ENCODE results near the gene CERS6. TPM values are rescaled to one million over a fixed set of nuclear protein-coding genes. Genes with fewer than 3 reads are reported as not detected.

CERS6 gene
- total RNA-seq, 1 experiment from 2014 or later: 45.9 TPM

- no peak overlapping the region for H3K27ac Mint-ChIP-seq (ENCODE audit: unreplicated experiment)
- no peak for DNase-seq
- peaks cover 29% of the 10 kb centered on the region for H3K4me1 Mint-ChIP-seq (ENCODE audit: low read depth, unreplicated experiment)
- H3K36me3 Mint-ChIP-seq (ENCODE audit: insufficient read depth, unreplicated experiment): no peaks in the 10 kb centered on the region
- CTCF ChIA-PET: no interaction called here
- H3K4me3 Mint-ChIP-seq (ENCODE audit: low read depth, unreplicated experiment): no peak overlapping the region
- H3K27me3 Mint-ChIP-seq (ENCODE audit: unreplicated experiment): no peaks in the 10 kb centered on the region
- H3K9me3 Mint-ChIP-seq (ENCODE audit: low read depth, unreplicated experiment): no peaks in the 10 kb centered on the region
- no peak for TF ChIP-seq CTCF (IDR thresholded peaks at IDR 0.05; ENCODE audit: unreplicated experiment)
- intact Hi-C loops (cut with micrococcal nuclease; ENCODE audit: unreplicated experiment): no loop called here
- BruUV-seq (replicated peaks): no TSS peak
Measured at GRCh38 chr2:168519534-168520308, 63.6 kb downstream of the CERS6 start.

- BruUV-seq (replicated peaks): no TSS peak
- H3K36me3 Mint-ChIP-seq (ENCODE audit: insufficient read depth, unreplicated experiment): no peaks in the 10 kb centered on the region
- H3K4me3 Mint-ChIP-seq (ENCODE audit: low read depth, unreplicated experiment): no peak overlapping the region
- CTCF ChIA-PET: no interaction called here
- TF ChIP-seq CTCF (IDR thresholded peaks at IDR 0.05; ENCODE audit: unreplicated experiment): no peak
- H3K27ac Mint-ChIP-seq (ENCODE audit: unreplicated experiment): no peak overlapping the region
- no peaks in the 10 kb centered on the region for H3K9me3 Mint-ChIP-seq (ENCODE audit: low read depth, unreplicated experiment)
- no peak for DNase-seq
- H3K27me3 Mint-ChIP-seq (ENCODE audit: unreplicated experiment): no peaks in the 10 kb centered on the region
- H3K4me1 Mint-ChIP-seq (ENCODE audit: low read depth, unreplicated experiment): peaks cover 30% of the 10 kb centered on the region
- intact Hi-C loops (cut with micrococcal nuclease; ENCODE audit: unreplicated experiment): no loop called here
Measured at GRCh38 chr2:168521053-168521741, 65.1 kb downstream of the CERS6 start.

GRCh38 chr2:168522446-168522845, 66.4 kb downstream of the CERS6 start:
- no peaks in the 10 kb centered on the region for H3K9me3 Mint-ChIP-seq (ENCODE audit: low read depth, unreplicated experiment)
- no TSS peak for BruUV-seq (replicated peaks)
- H3K27ac Mint-ChIP-seq (ENCODE audit: unreplicated experiment): no peak overlapping the region
- H3K27me3 Mint-ChIP-seq (ENCODE audit: unreplicated experiment): no peaks in the 10 kb centered on the region
- peaks cover 30% of the 10 kb centered on the region for H3K4me1 Mint-ChIP-seq (ENCODE audit: low read depth, unreplicated experiment)
- TF ChIP-seq CTCF (IDR thresholded peaks at IDR 0.05; ENCODE audit: unreplicated experiment): no peak
- intact Hi-C loops (cut with micrococcal nuclease; ENCODE audit: unreplicated experiment): no loop called here
- no peak overlapping the region for H3K4me3 Mint-ChIP-seq (ENCODE audit: low read depth, unreplicated experiment)
- DNase-seq: no peak
- no peaks in the 10 kb centered on the region for H3K36me3 Mint-ChIP-seq (ENCODE audit: insufficient read depth, unreplicated experiment)
- CTCF ChIA-PET: no interaction called here

- Mint-ChIP-seq H3K27me3 (ENCODE audit: unreplicated experiment) (no peaks in the 10 kb centered on the region), H3K9me3 (ENCODE audit: low read depth, unreplicated experiment) (no peaks in the 10 kb centered on the region), H3K27ac (ENCODE audit: unreplicated experiment) (no peak overlapping the region), H3K4me3 (ENCODE audit: low read depth, unreplicated experiment) (no peak overlapping the region), H3K4me1 (ENCODE audit: low read depth, unreplicated experiment) (peaks cover 40% of the 10 kb centered on the region), H3K36me3 (ENCODE audit: insufficient read depth, unreplicated experiment) (no peaks in the 10 kb centered on the region)
- CTCF ChIA-PET: no interaction called here
- no TSS peak for BruUV-seq (replicated peaks)
- intact Hi-C loops (cut with micrococcal nuclease; ENCODE audit: unreplicated experiment): no loop called here
- DNase-seq: no peak
- TF ChIP-seq CTCF (IDR thresholded peaks at IDR 0.05; ENCODE audit: unreplicated experiment): no peak
Measured at GRCh38 chr2:168524005-168524404, 67.9 kb downstream of the CERS6 start.
